DOHH2 (cell line): ENCODE measurements around the gene BRSK2.

Experiments
- H3F3A ChIP-seq: fragments of 200-600 bp; sonication (generic), shearing (Covaris generic); 2 replicates; pipeline ENCODE4 v1.6.0; 2016; ENCODE audit warnings: antibody characterized with exemption, mild to moderate bottlenecking; ENCODE audit not compliant: control insufficient read depth, insufficient read depth
- H3K27ac ChIP-seq: fragments of 200-600 bp; sonication (generic); 2 replicates; pipeline ENCODE4 v1.5.1; 2014; ENCODE audit warnings: low read depth, mild to moderate bottlenecking, low read length, moderate library complexity
- H3K27me3 ChIP-seq: fragments of 200-600 bp; sonication (generic); 2 replicates; pipeline ENCODE4 v1.6.1; 2014; ENCODE audit warnings: mild to moderate bottlenecking, low read length, mixed read lengths; ENCODE audit not compliant: control insufficient read depth
- H3K36me3 ChIP-seq: fragments of 200-600 bp; sonication (generic); 2 replicates; pipeline ENCODE4 v1.6.1; 2014; ENCODE audit warnings: mild to moderate bottlenecking, low read length, moderate library complexity, mixed read lengths; ENCODE audit not compliant: control insufficient read depth
- H3K4me1 ChIP-seq: fragments of 200-600 bp; sonication (generic); 2 replicates; pipeline ENCODE4 v1.6.1; 2014; ENCODE audit warnings: mild to moderate bottlenecking, low read length, mixed read lengths; ENCODE audit not compliant: control insufficient read depth
- H3K4me2 ChIP-seq: fragments of 200-600 bp; sonication (generic); 2 replicates; pipeline ENCODE4 v1.6.0; 2014; ENCODE audit warnings: mild to moderate bottlenecking, low read length, moderate library complexity
- H3K4me3 ChIP-seq: fragments of 200-600 bp; sonication (generic); 2 replicates; pipeline ENCODE4 v1.5.1; 2014; ENCODE audit warnings: mild to moderate bottlenecking, low read length, mixed read lengths
- H3K79me2 ChIP-seq: fragments of 200-600 bp; sonication (generic); 2 replicates; pipeline ENCODE4 v1.6.1; 2014; ENCODE audit warnings: mild to moderate bottlenecking, low read length, mixed read lengths; ENCODE audit not compliant: control insufficient read depth
- H3K9me2 ChIP-seq: fragments of 200-600 bp; sonication (generic); replicated peaks from 2 replicates; pipeline ENCODE4 v1.6.1; 2014; ENCODE audit warnings: mild to moderate bottlenecking, low read length, mixed read lengths; ENCODE audit not compliant: control insufficient read depth
- H3K9me3 ChIP-seq: fragments of 200-600 bp; sonication (generic); 2 replicates; pipeline ENCODE4 v1.6.1; 2014; ENCODE audit warnings: antibody characterized with exemption, low read length, mixed read lengths; ENCODE audit not compliant: control insufficient read depth, insufficient read depth
- H4K20me1 ChIP-seq: fragments of 200-600 bp; sonication (generic); 2 replicates; pipeline ENCODE4 v1.6.0; 2014; ENCODE audit warnings: low read depth, mild to moderate bottlenecking, antibody characterized with exemption, low read length, moderate library complexity; ENCODE audit not compliant: control insufficient read depth, insufficient read depth
- CTCF ChIP-seq: fragments of 200-600 bp; sonication (generic); IDR thresholded peaks from one replicate; pipeline ENCODE4 v1.5.1; 2014; ENCODE audit warnings: antibody characterized with exemption, mild to moderate bottlenecking, low read depth, low read length; ENCODE audit not compliant: poor library complexity, severe bottlenecking
- EZH2phosphoT487 ChIP-seq: fragments of 200-600 bp; sonication (generic); IDR thresholded peaks from 2 replicates; pipeline ENCODE4 v1.6.1; 2017; ENCODE audit warnings: borderline replicate concordance, mild to moderate bottlenecking, antibody characterized with exemption, low read length, moderate library complexity, mixed read lengths

The BRSK2 gene

DNA sequence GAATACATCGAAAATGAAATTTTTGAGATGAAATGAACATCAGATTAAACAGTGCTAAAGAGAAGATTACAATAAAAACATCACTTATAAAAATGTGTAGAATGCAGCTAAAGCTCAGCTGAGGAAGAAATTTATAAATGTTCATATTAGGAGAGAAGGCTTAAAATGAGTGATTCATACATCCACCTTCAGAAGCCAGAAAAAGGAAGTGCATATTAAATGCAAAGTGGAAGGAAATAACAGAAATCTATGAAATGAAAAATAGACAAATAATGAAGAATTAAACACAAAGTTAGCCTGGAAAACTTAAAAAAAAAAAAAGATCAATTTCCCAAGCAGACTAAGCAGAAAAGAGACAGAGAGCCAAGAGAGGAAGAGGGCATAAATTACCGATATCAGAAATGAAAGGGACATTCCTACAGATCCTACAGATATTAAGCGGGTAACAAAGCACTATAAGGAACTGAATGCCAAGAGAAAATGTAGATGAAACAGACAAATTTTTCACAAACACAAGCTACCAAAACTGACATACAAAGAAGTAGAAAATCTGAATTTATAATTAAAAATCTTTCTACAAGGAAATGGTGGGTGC lies 104.0 kb downstream of the BRSK2 start:
- Histone ChIP-seq H3K9me3 (no peaks in the 10 kb centered on the region), H3K4me2 (no peak overlapping the region), H3F3A (no peaks in the 10 kb centered on the region), H3K9me2 (no peaks in the 10 kb centered on the region), H3K79me2 (peaks cover 72% of the 10 kb centered on the region), H3K27me3 (no peaks in the 10 kb centered on the region), H4K20me1 (peaks cover 20% of the 10 kb centered on the region; the same call in 1 of the 2 replicates), H3K4me1 (peaks cover 8% of the 10 kb centered on the region), H3K36me3 (no peaks in the 10 kb centered on the region), H3K27ac (no peak overlapping the region), H3K4me3 (no peak overlapping the region)
- TF ChIP-seq EZH2phosphoT487, result no peak
- no peak for TF ChIP-seq CTCF

DNA sequence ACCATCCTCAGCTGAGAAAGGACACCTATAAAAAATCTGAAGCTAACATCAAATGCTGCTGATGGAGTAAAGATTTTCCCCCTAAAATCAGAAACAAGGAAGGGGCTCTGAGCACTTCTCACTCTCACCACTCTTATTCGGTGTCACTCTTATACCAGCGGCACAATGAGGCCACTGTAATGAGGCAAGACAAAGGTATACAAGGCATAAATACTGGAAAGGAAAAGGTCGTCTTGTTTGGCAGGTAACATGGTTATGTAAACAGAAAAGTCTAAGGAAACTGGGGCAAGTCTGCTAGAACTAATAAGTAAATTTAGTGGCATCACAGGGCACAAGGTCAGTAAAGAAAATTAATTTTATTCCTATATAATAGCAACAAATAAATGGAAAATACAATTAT lies 104.9 kb downstream of the BRSK2 start:
- Histone ChIP-seq H3K36me3 (no peaks in the 10 kb centered on the region), H3K27me3 (no peaks in the 10 kb centered on the region), H4K20me1 (peaks cover 20% of the 10 kb centered on the region; the same call in 1 of the 2 replicates), H3K4me2 (no peak overlapping the region), H3K9me2 (no peaks in the 10 kb centered on the region), H3K79me2 (peaks cover 79% of the 10 kb centered on the region), H3K27ac (no peak overlapping the region), H3F3A (no peaks in the 10 kb centered on the region), H3K4me3 (no peak overlapping the region), H3K4me1 (peaks cover 8% of the 10 kb centered on the region), H3K9me3 (peaks cover 3% of the 10 kb centered on the region; the same call in 1 of the 2 replicates)
- TF ChIP-seq CTCF (no peak), EZH2phosphoT487 (no peak)

GRCh38 chr11:1496091-1496760 lies 106.5 kb downstream of the BRSK2 start:
- no peak overlapping the region for H3K4me3 ChIP-seq
- no peak for TF ChIP-seq CTCF
- no peak for TF ChIP-seq EZH2phosphoT487
- no peaks in the 10 kb centered on the region for H3K27me3 ChIP-seq
- H3K4me2 ChIP-seq, result no peak overlapping the region
- peaks cover 8% of the 10 kb centered on the region for H3K4me1 ChIP-seq
- no peaks in the 10 kb centered on the region for H3K36me3 ChIP-seq
- no peaks in the 10 kb centered on the region for H3K9me2 ChIP-seq
- peaks cover 72% of the 10 kb centered on the region for H3K79me2 ChIP-seq
- peaks cover 20% of the 10 kb centered on the region; the same call in 1 of the 2 replicates for H4K20me1 ChIP-seq
- H3K27ac ChIP-seq, result no peak overlapping the region
- no peaks in the 10 kb centered on the region for H3F3A ChIP-seq
- H3K9me3 ChIP-seq, result peaks cover 7% of the 10 kb centered on the region; the same call in 1 of the 2 replicates
